ENCODE results near the gene ARHGEF33.

The ARHGEF33 gene

GRCh38 chr2:38922389-38922788 is 32.7 kb downstream of the ARHGEF33 start:
- no peak overlapping the region for H3K27ac Mint-ChIP-seq
- TF ChIP-seq, protein P1, sequence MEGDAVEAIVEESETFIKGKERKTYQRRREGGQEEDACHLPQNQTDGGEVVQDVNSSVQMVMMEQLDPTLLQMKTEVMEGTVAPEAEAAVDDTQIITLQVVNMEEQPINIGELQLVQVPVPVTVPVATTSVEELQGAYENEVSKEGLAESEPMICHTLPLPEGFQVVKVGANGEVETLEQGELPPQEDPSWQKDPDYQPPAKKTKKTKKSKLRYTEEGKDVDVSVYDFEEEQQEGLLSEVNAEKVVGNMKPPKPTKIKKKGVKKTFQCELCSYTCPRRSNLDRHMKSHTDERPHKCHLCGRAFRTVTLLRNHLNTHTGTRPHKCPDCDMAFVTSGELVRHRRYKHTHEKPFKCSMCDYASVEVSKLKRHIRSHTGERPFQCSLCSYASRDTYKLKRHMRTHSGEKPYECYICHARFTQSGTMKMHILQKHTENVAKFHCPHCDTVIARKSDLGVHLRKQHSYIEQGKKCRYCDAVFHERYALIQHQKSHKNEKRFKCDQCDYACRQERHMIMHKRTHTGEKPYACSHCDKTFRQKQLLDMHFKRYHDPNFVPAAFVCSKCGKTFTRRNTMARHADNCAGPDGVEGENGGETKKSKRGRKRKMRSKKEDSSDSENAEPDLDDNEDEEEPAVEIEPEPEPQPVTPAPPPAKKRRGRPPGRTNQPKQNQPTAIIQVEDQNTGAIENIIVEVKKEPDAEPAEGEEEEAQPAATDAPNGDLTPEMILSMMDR (IDR thresholded peaks at IDR 0.05) = no peak
- H3K27me3 Mint-ChIP-seq (ENCODE audit: low read depth, poor library complexity) = peaks cover 8% of the 10 kb centered on the region

GRCh38 chr2:38922902-38923301 is 33.2 kb downstream of the ARHGEF33 start:
- Mint-ChIP-seq H3K27ac (no peak overlapping the region), H3K9me3 (no peaks in the 10 kb centered on the region), H3K4me1 (no peaks in the 10 kb centered on the region), H3K27me3 (ENCODE audit: low read depth, poor library complexity) (peaks cover 8% of the 10 kb centered on the region), H3K4me3 (no peak overlapping the region), H3K36me3 (ENCODE audit: low read depth) (no peaks in the 10 kb centered on the region)
- TF ChIP-seq, protein P1 (IDR thresholded peaks at IDR 0.05) = no peak
- no peak for DNase-seq

More at GRCh38 chr2:38922389-38922788, 32.7 kb downstream of the ARHGEF33 start:
- no peak for DNase-seq
- Mint-ChIP-seq H3K4me3 (no peak overlapping the region), H3K36me3 (ENCODE audit: low read depth) (no peaks in the 10 kb centered on the region), H3K4me1 (no peaks in the 10 kb centered on the region), H3K9me3 (no peaks in the 10 kb centered on the region)

- Mint-ChIP-seq H3K27ac (no peak overlapping the region), H3K4me3 (no peak overlapping the region), H3K36me3 (ENCODE audit: low read depth) (no peaks in the 10 kb centered on the region), H3K27me3 (ENCODE audit: low read depth, poor library complexity) (peaks cover 8% of the 10 kb centered on the region), H3K4me1 (no peaks in the 10 kb centered on the region), H3K9me3 (no peaks in the 10 kb centered on the region)
- TF ChIP-seq, protein P1 (IDR thresholded peaks at IDR 0.05) = no peak
- DNase-seq = peak; percentile 5
Measured at GRCh38 chr2:38925982-38926381, 36.3 kb downstream of the ARHGEF33 start.

GRCh38 chr2:38930600-38930999 is 40.9 kb downstream of the ARHGEF33 start:
- H3K9me3 Mint-ChIP-seq = no peaks in the 10 kb centered on the region
- no peak for DNase-seq
- H3K27ac Mint-ChIP-seq = no peak overlapping the region
- no peak overlapping the region for H3K4me3 Mint-ChIP-seq
- H3K27me3 Mint-ChIP-seq (ENCODE audit: low read depth, poor library complexity) = peaks cover 8% of the 10 kb centered on the region
- TF ChIP-seq, protein P1 (IDR thresholded peaks at IDR 0.05) = no peak
- no peaks in the 10 kb centered on the region for H3K36me3 Mint-ChIP-seq (ENCODE audit: low read depth)
- no peaks in the 10 kb centered on the region for H3K4me1 Mint-ChIP-seq

- no peak overlapping the region for H3K27ac Mint-ChIP-seq
- TF ChIP-seq, protein P1 (IDR thresholded peaks at IDR 0.05) = no peak
- H3K36me3 Mint-ChIP-seq (ENCODE audit: low read depth) = no peaks in the 10 kb centered on the region
- no peaks in the 10 kb centered on the region for H3K27me3 Mint-ChIP-seq (ENCODE audit: low read depth, poor library complexity)
- H3K4me3 Mint-ChIP-seq = no peak overlapping the region
- no peak for DNase-seq
- no peaks in the 10 kb centered on the region for H3K4me1 Mint-ChIP-seq
- H3K9me3 Mint-ChIP-seq = no peaks in the 10 kb centered on the region
Measured at GRCh38 chr2:38932586-38932985, 42.9 kb downstream of the ARHGEF33 start.

- no peak for DNase-seq
- TF ChIP-seq, protein P1 (IDR thresholded peaks at IDR 0.05) = no peak
- no peak overlapping the region for H3K27ac Mint-ChIP-seq
- no peaks in the 10 kb centered on the region for H3K36me3 Mint-ChIP-seq (ENCODE audit: low read depth)
- H3K27me3 Mint-ChIP-seq (ENCODE audit: low read depth, poor library complexity) = no peaks in the 10 kb centered on the region
- H3K9me3 Mint-ChIP-seq = no peaks in the 10 kb centered on the region
- H3K4me3 Mint-ChIP-seq = no peak overlapping the region
- H3K4me1 Mint-ChIP-seq = no peaks in the 10 kb centered on the region
Measured at GRCh38 chr2:38933653-38934052, 44.0 kb downstream of the ARHGEF33 start.

All from nephron progenitor cell (in vitro differentiated cells).